GM12874 (cell line): ENCODE results near the gene TEFM.

ENCODE experiments used
- CTCF ChIP-seq: IDR thresholded peaks from 2 replicates; pipeline ENCODE4 v1.5.1; 2011; ENCODE audit warnings: low read depth, mild to moderate bottlenecking, control low read depth, low read length, moderate library complexity; ENCODE audit not compliant: insufficient read depth

The TEFM gene

DNA sequence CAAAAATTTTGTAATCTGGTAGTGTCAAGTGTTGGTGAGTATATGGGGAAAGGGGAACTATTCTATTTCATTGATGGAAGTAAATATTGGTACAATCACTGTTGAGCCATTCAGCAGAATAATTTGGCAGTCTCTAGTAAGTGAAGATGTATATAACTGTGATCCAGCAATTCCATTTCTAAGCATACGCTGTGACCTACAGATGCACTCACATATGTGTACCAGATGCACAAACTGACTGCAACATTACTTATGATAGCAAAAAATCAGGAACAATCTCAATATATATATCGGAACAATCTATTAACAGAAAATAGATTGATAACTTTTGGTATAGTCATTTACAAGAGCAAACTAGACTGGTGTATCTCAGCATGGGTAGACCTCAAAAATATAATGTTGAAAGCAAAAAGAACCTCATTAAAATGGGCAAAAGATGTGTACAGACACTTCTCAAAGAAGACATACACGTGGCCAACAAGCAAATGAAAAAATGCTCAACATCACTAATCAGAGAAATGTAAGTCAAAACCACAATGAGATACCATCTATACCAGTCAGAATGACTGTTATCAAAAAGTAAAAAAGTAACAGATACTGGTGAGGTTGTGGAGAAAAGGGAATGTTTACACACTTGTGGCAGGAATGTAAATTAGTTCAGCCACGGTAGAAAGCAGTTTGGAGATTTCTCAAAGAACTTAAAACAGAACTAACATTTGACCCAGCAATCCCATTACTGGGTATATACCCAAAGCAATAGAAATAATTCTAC lies 36.5 kb upstream of the TEFM start:
- no peak for TF ChIP-seq CTCF

DNA sequence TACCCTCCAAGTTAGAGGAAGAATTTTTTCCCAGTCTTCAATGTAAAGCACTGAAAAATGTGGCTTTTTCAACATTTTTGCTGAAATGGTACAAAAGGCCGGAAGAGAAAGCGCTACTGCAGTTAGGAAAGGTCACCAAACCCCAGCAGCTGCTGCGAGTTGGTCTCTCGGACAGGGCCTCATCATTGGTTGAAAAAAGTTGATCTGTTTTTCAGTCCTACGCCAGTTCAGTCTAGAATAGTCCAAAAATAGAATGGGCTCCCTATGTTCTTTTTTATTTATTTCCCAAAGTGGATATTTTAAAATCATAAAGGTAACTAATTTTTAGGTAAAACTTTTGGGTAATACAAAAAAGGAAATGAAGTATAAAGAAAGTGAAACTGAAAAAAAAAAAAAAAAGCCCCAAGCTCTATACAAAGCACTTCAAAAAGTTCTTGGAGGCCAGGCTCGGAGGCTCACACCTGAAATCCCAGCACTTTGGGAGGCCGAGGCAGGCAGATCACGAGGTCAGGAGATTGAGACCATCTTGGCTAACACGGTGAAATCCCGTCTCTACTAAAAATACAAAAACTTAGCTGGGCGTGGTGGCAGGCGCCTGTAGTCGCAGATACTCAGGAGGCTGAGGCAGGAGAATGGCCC lies 33.1 kb upstream of the TEFM start:
- TF ChIP-seq CTCF = no peak

DNA sequence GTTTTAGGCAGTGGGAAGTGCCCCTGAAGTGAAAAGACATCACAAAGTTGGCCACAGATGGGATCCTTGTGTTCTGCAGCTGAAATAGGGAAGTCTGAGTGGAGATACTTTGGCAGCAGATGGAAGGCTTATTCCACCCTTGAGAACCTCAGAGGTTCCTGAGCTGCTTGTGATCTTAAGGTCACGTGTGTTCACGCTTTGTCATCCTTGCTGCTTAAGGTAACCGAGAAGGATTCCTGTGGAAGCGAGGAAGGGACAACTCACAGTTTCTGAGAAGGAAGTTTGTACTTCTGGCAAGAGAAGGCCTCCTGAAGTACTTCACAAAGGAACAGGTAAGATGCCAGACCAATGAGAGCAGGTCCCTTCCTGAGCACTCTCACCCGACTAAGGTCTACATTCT lies 27.9 kb upstream of the TEFM start:
- TF ChIP-seq CTCF = no peak

DNA sequence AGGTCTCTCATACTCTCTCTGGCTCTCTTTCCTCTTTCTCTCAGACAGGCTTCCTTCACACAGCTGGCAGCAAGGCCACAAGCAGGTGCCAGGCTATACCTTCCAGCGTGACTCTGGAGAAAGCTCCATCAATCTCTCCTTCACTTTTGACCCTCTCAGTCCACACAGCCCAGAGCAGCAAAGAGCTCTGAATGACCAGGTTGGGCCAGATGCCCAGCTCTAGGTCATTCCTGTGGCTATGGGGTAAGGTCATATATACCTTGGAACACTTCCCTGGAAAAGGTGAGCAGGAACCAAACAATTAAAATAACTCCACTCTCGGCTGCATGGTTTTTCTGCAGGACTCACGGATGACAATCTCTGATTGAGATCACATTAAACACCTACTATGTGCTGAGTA lies 24.5 kb upstream of the TEFM start:
- no peak for TF ChIP-seq CTCF

DNA sequence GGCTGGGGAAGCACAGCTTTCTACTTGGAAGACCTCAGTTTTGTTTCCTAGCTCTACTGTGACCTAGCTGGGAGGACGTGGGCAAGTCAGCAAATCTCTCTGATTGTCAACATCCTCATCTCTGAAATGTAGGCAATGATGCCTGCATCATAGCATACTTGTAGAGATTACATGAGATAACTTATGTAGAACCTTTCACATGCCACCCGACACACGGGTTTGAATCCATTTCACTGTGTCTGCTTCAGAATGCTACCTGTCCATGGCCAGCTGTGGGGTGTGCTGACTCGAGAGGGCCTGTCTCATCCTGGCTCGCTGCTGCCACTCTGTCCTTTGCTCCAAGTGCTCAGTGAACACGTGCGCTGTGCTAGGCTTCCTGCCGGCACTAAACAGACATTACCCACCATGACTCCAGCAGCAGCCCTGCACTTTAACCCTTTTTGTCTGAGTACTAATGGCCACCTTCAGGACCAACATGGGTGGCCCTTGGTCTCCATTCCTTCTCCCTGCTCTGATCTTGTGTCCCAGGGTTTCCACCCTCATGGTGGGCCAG lies 23.1 kb upstream of the TEFM start:
- no peak for TF ChIP-seq CTCF

GRCh38 chr17:30928584-30928983 lies 22.5 kb upstream of the TEFM start:
- no peak for TF ChIP-seq CTCF

DNA sequence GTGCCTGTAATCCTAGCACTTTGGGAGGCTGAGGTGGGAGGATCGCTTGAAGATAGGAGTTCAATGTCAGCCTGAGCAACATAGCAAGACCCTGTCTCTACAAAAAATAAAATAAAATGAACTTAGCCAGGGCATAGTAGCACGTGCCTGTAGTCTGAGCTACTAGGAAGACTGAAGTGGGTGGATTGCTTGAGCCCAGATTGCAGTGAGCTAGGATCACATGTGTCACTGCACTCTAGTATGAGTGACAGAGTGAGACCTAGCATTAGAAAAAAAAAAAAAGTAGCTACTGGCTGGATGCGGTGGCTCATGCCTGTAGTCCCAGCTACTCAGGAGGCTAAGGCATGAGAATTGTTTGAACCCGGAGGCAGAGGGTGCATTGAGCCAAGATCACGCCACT lies 21.7 kb upstream of the TEFM start:
- no peak for TF ChIP-seq CTCF
